ENCODE measurements around the gene GNGT1.

Gene GNGT1

GRCh38 chr7:93906267-93906666 lies at the start of gene GNGT1:
Gene GNGT1, plus strand, starts transcription at chr7:93906567. Its CDS starts 180 bp downstream, at chr7:93906747.
- DNase-seq, result no peak

DNA sequence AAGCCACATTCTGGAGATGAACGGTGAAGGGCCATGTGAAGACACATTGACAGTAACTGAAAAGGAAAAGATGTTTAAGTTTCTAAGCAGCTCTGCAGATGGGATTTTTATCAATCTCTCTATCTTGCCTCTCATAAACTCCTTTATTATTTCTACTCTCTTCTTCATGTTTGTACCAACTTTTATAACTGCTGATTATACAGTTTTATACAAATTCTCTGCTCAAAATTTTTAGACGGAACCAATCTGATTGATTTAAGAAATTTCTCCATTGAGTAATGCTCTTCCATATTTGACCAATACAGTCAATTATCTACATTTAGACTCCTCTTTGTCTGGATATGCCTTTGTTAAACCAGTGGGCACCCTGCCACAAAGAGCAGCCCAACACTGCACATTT lies 47.5 kb upstream of the GNGT1 start:
- DNase-seq, result no peak

- DNase-seq, result no peak
Observed at GRCh38 chr7:93860261-93860660, 46.1 kb upstream of the GNGT1 start.

- DNase-seq, result no peak
Observed at GRCh38 chr7:93861325-93861949, 44.9 kb upstream of the GNGT1 start.

- no peak for DNase-seq
Observed at GRCh38 chr7:93862651-93863050, 43.7 kb upstream of the GNGT1 start.

DNA sequence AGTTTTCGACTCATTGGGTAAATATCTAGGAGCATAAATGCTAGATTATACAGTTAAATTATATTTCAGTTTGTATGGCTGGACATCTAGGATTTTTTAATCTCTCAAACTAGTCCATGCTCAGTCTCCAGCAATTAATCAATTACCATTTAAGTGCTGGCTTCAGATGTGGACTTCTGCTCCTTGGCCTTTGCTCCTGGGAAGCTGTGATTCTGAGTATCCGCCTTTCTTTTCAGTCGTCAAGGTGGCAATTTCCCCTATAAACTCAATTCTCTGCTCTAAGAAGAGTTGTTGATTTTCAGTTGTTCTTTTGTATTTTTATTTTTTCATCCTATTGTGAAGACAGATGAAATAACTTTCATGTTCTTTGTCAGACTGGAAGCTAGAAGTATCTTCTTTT lies 39.5 kb upstream of the GNGT1 start:
- DNase-seq, result no peak

DNA sequence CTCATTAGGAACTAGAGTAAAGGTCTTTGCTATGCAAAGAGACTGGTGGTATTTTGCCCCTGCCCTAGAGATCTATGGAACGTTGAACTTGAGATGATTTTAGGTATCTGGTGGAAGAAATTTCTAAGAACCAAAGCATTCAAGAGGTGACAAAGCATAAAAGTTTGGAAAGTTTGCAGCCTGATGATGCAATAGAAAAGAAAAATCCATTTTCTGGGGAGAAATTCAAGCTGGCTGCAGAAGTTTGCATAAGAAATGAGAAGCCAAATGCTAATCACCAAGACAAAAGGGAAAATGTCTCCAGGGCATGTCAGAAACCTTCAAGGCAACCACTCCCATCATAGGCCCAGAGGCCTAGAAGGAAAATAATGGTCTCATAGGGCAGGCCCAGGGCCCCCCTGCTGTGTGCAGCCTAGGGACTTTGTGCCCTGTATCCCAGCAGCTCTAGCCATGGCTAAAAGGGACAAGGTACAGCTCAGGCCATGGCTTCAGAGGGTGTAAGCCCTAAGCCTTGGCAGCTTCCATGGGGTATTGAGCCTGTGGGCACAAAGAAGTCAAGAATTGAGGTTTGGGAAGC lies 32.3 kb upstream of the GNGT1 start:
- DNase-seq, result no peak

GRCh38 chr7:93877742-93878141 lies 28.6 kb upstream of the GNGT1 start:
- DNase-seq, result no peak

GRCh38 chr7:93879356-93879755 lies 27.0 kb upstream of the GNGT1 start:
- no peak for DNase-seq

DNA sequence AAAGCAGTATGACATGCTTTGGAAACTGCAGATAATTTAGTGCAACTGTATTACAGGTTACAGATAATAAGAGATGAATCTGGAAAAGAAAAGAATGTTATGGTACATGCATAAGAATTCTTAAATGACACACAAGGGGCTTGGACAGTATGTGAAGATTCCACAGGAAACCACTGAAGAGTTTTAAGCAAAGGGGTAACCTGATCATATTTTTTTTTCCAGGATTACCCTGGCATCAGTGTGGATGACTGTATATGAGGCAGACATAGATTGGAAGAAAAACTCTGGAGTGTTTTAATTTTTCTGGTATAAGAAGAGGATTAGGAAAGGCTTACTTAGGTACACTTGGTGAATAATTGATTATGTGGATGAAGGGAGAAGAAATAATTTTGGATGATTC lies 23.9 kb upstream of the GNGT1 start:
- no peak for DNase-seq

- no peak for DNase-seq
Observed at GRCh38 chr7:93883078-93883916, 23.1 kb upstream of the GNGT1 start.

DNA sequence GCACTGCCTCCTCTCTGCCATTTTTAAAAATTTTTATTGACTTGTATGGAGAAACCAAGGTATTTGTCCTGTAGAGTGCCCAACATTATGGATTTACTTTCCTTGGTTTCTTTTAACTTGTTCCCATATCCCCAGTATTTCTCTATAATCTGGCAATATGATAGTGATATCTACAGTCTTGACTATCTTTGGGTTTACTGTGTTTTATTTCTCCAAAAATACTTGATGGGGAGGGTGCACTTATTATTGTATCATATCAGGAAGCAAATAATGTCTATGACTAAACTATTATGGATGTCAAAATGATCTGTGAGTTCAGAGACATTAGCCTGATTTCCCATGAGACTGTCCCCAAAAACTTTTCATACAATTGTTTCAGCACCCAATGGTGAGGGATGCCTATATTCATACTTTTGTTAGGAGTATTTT lies 22.4 kb upstream of the GNGT1 start:
- DNase-seq, result no peak

DNA sequence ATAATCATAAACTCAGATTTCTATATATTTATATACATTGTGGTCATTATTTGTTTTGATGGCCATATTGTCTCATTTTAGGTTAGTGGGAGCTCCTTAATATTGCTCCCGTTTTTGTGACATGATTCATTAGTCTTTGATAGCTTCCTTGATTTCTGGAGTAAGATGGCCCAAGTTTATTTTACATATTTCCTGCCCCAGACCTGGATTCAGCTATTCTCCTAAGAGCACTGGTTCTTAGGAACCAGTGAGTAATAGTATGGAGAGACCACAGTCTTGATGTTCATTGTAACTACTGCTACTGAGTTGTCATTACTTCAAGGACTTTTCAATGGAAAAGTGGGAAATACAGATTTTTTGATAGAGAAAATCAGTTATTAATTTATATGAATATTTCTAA lies 21.8 kb upstream of the GNGT1 start:
- no peak for DNase-seq

DNA sequence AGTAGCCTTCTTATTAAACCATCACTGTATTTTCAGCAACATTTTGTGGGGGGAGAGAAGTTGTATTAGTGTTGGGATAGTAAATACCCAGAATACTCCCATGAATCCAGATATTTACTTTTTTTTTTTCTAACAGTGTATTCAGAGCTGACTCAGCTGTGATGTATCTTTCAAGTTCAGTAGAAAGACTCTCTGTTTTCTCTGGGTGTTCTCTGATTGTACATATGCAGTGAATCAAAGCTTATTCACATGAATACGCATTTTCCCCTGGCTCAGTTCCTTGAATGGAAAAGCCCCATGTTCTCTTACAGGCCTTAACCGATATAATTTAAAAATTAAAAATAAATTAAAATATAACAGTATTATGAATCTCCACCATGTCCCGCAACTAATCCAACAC lies 17.1 kb upstream of the GNGT1 start:
- DNase-seq, result no peak

- DNase-seq, result peak; percentile 56
Observed at GRCh38 chr7:93890041-93890463, 16.3 kb upstream of the GNGT1 start.

DNA sequence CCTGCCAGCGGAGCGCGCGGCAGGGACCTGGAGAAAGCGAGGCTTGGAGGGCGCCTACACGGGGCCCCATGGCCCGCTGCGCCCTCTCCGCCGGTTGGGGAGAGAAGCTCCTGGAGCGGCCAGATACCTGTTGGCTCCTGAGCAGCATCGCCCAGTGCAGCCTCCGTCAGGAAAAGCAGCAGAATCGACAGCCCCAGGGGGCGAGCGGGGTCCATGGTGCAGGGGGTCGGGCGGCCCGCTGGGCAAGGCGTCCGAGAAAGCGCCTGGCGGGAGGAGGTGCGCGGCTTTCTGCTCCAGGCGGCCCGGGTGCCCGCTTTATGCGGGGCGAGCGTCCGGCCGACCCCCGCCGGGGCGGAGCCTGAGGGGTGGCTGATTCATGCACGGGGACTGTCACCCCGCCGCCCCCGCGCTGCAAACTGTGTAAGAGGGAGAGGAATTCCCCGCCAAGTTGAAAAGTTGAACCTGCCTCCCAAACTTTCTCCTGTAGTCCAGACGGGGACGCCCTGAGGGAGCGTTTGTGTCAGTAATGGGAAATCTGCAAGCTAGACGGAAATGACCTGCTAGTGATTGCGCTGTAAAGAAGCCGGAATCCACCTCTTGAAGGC lies 15.8 kb upstream of the GNGT1 start, which contains the start of gene TFPI2:
Gene TFPI2, minus strand, starts transcription at position 290 of the 605 bp plus-strand sequence. Its CDS starts 75 bp downstream, at position 215.
- DNase-seq, result peak; percentile 47

DNA sequence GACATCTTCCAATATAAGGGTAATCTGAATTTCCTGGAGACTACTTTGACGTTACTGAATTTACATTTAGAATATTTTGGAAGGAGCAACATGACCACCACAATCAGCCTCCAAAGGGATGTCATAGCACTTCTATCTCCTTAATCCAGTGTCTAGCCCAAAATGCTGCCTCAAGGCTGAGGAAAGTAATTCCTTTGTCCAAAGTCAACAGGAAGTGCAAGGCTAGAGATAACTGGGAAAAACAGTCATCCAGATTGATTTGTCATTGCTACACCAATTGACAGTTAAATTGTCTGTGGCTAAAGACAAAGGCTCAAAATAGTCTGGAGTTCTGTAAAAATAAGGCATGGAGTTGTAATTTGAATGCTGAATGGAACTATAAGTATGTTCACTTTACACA lies 11.9 kb upstream of the GNGT1 start:
- no peak for DNase-seq

- no peak for DNase-seq
Observed at GRCh38 chr7:93894966-93895640, 11.3 kb upstream of the GNGT1 start.

DNA sequence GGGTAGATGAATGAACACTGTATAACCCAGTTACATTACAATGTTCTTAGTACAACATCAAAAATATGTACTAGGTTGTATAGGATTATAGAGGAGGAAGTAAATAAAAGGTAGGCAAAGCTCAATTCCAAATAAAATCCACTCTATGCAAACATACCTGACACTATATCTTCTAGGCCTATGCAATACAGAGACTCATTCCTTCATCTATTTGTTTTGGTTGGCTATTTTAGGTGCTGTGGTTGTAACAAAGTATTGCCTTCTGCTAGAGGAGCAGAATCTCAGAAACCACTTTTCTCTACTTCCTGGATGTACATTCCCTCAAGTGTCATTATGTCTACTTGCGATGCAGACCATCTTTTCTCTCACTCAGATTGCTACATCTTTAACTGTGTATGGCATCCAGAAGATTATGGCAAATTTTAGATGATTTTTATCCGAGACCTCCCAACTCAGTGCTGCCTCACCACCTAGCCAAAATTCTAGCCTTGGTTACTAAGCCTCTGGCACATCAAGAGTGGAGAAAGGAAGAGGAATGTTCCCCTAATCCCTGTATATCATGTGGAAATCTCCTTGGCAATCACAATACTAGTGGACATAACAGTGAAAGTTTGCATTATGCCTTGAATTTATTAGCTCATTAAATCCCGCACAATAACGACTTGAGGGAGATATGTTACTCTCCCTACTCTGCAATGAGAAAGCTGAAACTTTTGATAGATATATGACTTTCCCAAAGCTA lies 10.3 kb upstream of the GNGT1 start:
- DNase-seq, result no peak

DNA sequence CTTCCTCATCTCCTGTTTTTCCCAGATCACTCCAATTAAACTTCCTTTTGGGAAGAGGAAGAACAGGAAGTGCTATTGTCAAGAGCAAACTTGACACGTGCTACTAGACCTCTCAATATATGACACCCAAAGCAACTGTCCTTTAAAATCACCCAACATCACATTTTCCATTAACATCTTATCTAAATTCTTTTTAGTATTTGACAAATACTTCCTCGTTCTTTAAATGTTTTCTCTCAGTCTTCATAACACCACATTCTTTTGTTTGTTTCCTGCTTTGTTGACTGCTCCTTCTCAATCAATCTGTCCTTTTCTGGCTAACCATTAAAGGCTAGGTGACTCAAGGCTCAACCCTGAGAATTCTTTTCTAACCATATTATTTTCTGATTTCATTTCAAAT lies 8.7 kb upstream of the GNGT1 start:
- DNase-seq, result no peak

DNA sequence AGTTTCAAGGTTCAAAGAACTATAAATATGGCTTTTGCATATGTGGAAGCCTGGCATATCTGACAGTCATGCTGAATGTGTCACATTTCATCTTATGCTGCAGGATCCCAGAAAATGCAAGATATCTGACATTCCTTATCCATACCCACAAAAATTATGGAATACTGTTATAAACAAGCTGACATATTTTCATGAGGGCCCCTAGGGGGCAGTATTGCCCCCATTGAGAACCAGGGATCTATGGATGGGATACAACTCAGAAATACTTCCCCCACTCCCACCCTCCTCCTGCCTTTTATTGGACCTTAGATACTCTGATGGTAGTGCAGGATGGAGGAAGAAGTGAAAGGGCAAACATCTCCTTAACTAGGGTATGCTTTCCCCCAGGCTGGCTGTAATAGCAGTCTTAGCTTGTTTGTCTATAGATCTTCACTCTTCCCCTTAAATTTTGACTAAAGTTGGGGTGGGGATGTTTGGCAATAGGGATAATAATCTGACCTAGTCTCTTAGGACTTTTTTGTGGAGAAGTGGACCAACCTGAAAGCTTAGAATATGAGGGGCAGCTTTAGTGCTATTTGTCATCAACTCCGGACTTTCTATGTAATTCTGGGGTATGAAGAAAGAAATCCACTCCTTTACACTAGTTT lies 3.5 kb upstream of the GNGT1 start:
- no peak for DNase-seq
